Middle frontal gyrus (tissue), 1 donor: Measurements from ENCODE around the gene OR10J4.
"Not testable (repeated sequence)": the region's sequence is repeated elsewhere in the genome, so short reads cannot be mapped to it uniquely, and the experiment has no call there.

Experiments used
- DNase-seq: peaks from one replicate; pipeline ENCODE4 v3.0.0-alpha.2; 2015; ENCODE audit warnings: low spot score; ENCODE audit errors: extremely low spot score

Gene OR10J4

DNA sequence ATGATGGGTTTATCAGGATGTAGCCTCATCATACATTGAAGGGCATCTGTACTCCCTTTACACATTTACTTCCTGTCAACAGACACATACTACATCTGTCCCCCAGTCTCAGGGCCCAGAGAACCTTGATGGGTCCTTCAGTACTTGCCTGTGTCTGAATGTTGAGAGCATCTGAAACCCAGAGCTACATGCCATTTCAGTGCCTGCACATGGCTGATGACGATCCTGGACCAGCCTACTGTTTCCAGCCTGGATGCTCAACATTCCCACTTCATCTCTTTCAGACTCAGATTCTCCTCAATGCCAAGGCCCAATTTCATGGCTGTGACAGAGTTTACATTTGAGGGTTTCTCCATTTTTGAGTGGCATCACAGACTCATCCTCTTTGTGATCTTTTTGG lies at the start of gene OR10J4:
OR10J4 (plus strand) TSS at position 301 of the 400 bp plus-strand sequence.
- DNase-seq: no peak

DNA sequence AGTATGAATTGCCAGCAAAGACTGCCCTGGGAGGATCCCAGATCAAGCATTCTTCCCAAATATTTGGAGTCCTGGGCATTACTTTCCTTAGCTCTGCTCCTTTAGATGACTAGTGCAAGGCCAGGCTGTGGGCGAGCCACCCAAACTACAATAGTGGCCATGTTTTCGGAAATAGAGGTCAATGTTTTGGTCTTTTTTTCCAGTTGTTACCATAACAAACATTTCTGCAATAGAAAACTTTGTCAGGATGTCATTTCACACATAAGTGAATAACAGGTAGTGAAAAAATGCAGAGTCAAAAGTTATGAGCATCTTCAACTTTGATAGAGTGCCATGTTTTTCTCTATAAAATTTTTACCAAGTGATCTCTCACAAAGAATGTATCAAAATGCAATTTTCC lies 25.2 kb upstream of the OR10J4 start:
- DNase-seq: no peak

- no peak for DNase-seq
These were observed 23.1 kb upstream of the OR10J4 start for GRCh38 chr1:159408862-159409400.

GRCh38 chr1:159421821-159422220 lies 10.2 kb upstream of the OR10J4 start:
- no peak for DNase-seq

DNA sequence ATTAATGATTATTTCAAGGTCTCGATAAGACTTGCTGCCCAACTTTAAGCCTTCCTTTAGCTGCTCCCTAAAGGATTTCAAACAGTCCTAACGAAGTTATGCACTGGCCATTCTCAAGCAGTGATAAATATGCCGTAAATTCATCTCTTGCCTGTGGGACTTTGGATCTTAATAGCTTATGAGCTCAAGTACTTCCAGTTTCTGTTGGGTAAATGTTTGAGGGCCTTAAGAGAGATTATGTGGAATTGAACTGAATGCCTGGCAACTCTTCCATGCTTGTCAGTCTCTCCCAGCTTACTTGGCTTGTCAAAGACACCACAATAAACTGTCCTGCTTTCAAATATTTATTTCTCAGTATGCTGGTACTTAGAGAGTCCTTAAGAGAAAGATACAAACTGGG lies 3.5 kb upstream of the OR10J4 start:
- no peak for DNase-seq

DNA sequence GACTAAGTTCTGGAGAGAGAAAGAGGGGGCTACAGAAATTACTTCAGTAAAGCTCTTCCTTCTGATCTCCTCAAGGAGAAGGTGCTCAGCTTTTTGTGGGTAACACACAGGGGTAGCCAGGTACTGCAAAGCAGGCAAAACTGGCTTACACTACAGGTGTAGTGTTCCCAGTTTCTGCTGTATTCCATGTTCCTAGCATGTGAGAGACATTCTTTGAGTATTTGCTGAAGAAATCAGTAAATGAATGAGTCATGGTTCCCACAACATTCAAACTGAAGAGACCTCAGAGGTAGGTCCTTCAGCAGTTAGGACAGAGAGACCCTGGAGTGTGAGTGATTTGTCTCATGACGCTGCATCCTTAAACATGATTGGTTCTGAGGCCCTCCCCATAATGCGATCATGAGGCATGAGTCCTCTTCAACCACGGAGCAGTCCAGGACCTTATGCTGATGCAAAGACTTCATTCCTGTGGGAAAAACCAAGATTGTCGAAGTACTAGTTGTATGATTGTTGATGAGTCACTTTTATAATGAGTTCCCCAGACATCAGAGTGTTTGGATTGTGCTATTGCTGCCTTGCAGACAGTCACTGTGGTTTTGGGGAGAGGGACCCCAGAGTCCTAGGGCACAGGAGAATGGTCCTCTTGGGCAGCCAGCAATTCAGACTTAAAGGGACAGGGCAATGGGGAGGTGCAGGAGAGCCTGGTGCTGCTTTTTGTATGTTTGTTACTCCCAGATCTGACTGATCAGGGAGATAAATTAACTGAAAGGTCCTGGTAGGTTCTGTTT lies 2.7 kb upstream of the OR10J4 start:
- DNase-seq: no peak

DNA sequence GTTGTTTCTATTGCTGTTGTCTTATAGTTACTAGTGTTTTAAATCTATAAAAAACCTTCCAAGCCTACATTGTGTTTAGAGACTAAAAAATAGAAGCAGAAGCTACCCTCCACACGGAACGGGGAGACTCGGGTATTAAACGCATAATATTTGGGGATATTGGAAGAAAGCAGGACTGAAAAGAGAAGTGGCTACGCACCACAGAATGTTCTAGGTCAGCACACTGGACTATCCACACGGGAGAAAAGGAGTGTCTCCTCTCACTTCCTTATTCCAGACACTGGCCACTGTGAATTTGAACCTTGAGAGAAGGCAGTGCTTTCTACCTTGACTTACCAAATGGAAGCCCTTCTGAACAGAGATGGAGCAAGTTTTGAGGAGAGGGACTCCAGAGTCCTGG lies 1.0 kb upstream of the OR10J4 start:
- no peak for DNase-seq

GRCh38 chr1:159436469-159436868 lies 4.5 kb downstream of the OR10J4 start:
- DNase-seq: no peak

- no peak for DNase-seq
These were observed 7.4 kb downstream of the OR10J4 start, which contains the start of gene OR10J1 for GRCh38 chr1:159439422-159439821. TSS of gene OR10J1 (plus strand) at chr1:159439722. CDS start at chr1:159439792, 70 bp downstream.

GRCh38 chr1:159441360-159441759 lies 9.4 kb downstream of the OR10J4 start:
- no peak for DNase-seq

GRCh38 chr1:159442428-159442827 lies 10.4 kb downstream of the OR10J4 start:
- DNase-seq: no peak

GRCh38 chr1:159443066-159443750 lies 11.2 kb downstream of the OR10J4 start:
- DNase-seq: no peak

DNA sequence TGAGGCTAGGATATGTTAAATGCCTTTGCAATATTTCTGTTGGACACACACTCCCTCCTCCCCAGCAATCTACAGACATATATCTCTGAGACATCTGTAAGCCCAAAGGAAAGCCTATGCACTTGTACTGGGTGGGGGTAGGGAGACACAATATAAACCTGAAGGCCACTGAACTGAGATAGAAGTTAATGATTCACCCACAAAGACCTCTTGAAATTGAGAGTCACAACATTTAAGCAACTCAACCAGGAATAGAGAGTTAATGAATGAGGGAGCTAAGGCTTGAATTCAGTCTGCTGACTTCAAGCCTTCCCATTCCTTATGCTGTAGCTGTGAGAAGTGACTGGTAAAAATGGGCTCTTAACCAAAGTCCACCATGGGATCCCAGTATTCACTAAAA lies 12.5 kb downstream of the OR10J4 start:
- DNase-seq: no peak

DNA sequence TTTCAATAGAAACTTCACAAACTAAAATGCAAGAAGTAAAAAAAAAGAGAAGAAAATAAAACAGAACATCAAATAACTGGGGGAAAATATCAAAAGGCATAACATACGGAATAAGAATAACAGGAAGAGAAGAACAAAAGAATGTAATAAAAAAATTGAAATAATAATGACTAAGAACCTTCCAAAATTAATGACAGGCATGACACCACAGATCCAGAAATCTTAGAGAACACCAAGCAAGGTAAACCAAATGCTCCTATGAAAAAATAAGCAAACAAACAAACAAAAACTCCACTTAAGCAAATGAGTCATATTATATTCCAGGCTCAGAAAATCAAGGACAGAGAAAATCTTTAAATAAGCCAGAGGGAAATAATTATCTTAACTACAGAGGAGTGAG lies 16.2 kb downstream of the OR10J4 start:
- DNase-seq: no peak

DNA sequence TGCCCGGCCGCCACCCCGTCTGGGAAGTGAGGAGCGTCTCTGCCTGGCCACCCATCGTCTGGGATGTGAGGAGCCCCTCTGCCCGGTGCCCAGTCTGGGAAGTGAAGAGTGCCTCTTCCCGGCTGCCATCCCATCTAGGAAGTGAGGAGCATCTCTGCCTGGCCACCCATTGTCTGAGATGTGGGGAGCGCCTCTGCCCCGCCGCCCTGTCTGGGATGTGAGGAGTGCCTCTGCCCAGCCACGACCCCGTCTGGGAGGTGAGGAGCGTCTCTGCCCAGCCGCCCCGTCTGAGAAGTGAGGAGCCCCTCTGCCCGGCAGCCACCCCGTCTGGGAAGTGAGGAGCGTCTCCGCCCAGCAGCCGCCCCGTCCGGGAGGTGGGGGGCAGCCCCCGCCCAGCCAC lies 17.6 kb downstream of the OR10J4 start:
- DNase-seq: not testable (repeated sequence)

DNA sequence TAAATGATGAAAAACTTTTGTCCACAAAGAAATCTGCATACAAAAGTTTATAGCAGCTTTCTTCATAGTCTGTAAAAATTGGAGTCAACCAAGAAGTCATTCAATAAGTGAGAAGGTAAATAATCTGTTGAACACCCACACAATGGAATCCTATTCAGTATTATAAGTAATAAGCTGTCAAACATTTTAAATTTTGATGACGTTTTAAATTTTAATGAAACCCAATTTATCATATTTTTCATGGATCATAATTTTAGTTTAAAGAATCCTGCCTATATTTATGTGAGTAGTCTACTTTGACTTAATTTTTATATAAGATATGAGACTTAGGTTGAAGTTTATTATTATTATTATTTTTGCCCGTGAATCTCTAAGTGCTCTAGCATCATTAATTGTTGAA lies 27.5 kb downstream of the OR10J4 start:
- DNase-seq: no peak

- DNase-seq: no peak
These were observed 33.2 kb downstream of the OR10J4 start for GRCh38 chr1:159465191-159465603.

GRCh38 chr1:159468321-159468720 lies 36.3 kb downstream of the OR10J4 start:
- DNase-seq: no peak

GRCh38 chr1:159469921-159470533 lies 38.0 kb downstream of the OR10J4 start:
- DNase-seq: no peak

GRCh38 chr1:159473335-159473734 lies 41.3 kb downstream of the OR10J4 start:
- no peak for DNase-seq

GRCh38 chr1:159474926-159475325 lies 42.9 kb downstream of the OR10J4 start:
- no peak for DNase-seq
